HK-2 (cell line): ENCODE results near the gene FGD2.
"Not testable (repeated sequence)": the region's sequence is repeated elsewhere in the genome, so short reads cannot be mapped to it uniquely, and the experiment has no call there.

Experiments used
- DNase-seq: peaks from one replicate; pipeline ENCODE4 v3.0.0-alpha.2; 2018; ENCODE audit not compliant: unreplicated experiment

The FGD2 gene

GRCh38 chr6:37058984-37059343 is 53.5 kb downstream of the FGD2 start:
- DNase-seq = not testable (repeated sequence)

- peak; percentile 83 for DNase-seq
These were observed 54.1 kb downstream of the FGD2 start for GRCh38 chr6:37059344-37060194.

GRCh38 chr6:37060195-37060559 is 54.7 kb downstream of the FGD2 start:
- DNase-seq = no peak

GRCh38 chr6:37061157-37061804 is 55.8 kb downstream of the FGD2 start:
- no peak for DNase-seq

GRCh38 chr6:37062424-37062823 is 57.0 kb downstream of the FGD2 start:
- DNase-seq = no peak

GRCh38 chr6:37068356-37069270 is 63.2 kb downstream of the FGD2 start:
- no peak for DNase-seq

GRCh38 chr6:37069639-37070038 is 64.2 kb downstream of the FGD2 start:
- no peak for DNase-seq

GRCh38 chr6:37072526-37072925 is 67.1 kb downstream of the FGD2 start:
- no peak for DNase-seq

- no peak for DNase-seq
These were observed 68.8 kb downstream of the FGD2 start for GRCh38 chr6:37074053-37074827.

- DNase-seq = no peak
These were observed 71.9 kb downstream of the FGD2 start for GRCh38 chr6:37077191-37077904.

GRCh38 chr6:37077905-37078296 is 72.4 kb downstream of the FGD2 start:
- no peak for DNase-seq
